GM18867 (cell line): ENCODE results near the gene IFITM10.

Experiments used
- ATAC-seq: cut with Tn5 transposase; IDR thresholded peaks from one replicate; pipeline ENCODE4 v1.9.1; 2021; ENCODE audit warnings: mild to moderate bottlenecking, moderate library complexity; ENCODE audit not compliant: unreplicated experiment

Gene IFITM10

DNA sequence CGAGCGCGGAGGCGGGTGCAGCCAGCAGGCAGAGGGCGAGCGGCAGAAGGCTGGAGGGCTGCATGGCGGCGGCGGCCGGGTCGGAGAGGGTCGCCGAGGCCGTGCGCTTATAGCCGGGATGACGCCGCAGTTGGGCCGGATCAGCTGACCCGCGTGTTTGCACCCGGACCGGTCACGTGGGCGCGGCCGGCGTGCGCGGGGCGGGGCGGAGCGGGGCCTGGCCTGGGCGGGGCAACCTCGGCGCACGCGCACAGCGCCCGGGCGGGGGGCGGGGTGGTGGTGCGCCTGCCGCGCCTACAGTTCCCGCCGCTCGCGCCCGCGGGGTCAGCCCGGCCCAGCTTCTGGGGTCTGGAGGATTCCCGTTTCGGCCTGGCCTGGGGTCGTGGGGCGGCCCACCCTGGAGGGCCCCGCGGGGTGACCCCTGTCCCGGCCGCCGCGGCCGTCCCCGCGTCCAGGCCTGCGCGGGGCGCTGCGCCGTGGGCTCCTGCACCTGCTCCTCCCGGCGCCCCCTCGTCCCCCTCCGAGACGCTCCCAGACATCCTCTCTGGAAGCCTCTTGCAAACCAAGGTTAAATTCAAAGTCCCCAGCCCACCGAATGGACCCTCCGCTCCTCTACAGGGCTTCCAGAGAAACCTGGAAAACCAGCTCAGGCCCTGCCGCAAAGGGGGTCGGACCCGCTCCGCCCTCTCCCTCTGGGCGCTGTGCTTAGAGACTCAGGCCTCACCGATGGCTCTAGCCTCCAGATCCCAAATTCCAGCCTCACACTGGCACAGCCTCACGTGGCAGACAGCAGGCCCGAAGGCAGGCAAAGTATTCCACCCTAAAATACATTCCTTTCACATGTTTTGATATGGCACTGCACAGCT lies 13.6 kb upstream of the IFITM10 start, which contains the start of gene CTSD:
Gene CTSD, minus strand, starts transcription at position 132 of the 866 bp plus-strand sequence. Its CDS starts 68 bp downstream, at position 64.
- ATAC-seq = peak; percentile 72

DNA sequence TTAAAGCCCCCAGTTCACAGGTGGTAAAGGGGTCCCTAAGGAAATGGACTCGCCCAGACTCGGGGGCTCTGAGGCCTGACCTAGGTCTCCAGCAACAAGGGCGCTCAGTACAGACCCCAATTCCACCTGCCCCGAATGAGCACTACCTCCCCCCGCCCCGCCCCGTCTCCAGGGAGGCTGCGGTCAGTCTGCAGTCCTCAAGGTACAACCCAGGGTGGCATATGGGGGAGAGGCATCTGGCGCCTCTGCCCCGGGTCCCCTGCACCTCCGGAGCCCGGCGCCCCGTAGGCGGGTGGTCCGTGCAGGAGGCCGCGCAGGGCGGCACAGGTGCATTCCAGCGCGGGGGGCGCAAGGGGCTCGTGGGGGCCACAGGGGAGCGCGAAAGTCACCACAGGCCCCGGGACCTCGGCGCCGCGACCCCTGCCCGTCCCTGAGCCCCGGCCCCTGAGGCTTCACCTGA lies 13.0 kb upstream of the IFITM10 start:
- ATAC-seq = peak; percentile 27

DNA sequence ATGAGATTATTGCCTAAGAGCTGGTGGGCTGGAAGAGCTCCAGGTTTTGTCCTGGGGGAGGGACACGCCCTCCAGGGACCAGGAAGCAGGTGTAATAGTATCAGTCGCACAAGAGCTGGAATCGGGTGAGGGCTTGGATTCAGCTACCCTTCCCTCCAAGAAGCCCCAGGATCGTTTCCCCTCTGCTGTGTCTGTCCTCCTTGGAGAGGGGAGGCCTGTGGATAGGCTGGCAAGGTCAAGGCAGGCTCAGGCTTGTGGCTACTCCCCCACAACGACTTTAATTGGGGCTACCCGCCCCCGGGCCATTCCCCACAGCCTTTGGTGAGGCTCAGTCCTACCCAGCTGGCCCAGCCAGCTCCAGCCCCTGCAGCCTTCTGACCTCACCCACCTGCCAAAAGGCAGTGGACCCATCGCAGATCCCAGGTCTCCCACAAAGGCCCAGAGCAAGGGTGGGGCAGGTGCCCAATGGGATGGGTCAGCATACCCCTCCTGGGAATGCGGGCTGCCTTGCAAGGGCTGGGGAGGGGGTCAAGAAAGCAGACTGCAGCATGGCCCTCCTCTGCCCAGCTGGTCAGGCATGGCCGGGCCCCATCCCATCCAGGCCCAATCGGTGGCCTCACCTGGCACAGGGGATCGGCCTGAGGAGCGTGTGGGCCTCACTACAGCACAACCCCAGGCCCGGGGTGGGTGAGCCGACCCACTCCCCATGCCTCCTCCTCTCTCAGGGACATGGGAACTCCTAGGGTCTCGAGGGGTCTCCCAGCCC lies 12.3 kb upstream of the IFITM10 start:
- ATAC-seq = no peak

DNA sequence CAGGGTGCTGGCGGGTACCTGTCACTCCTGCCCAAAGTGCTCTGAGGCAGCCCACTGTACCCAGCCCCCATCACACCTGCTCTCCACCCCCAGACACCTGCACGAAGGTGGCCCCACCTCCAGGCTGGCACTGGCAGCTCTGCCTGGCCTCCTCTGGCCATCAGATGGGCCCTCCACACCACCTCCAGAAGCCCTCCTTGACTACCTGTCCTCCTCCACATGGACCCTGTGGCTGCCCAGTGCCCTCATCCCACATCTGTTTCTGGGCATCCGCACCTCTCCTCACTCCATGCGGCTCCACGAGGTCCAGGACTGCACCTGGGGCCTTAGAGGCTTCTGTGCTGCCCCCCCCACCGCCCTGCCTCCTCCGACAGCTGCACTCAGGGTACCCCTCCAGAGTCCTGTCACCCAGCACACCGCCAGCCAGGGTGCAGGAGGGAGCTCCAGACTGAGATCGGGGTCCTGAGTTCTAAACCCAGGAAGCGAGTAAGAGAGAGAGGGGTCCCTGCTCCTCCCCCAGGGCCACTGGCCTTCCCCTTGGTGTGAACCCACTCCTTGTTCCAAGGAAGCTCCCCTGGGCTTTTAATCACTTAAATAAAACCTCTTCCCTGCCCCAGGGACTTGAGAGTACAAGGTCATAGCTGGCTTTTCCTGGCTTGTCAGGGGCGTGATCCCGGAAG lies 11.6 kb upstream of the IFITM10 start:
- no peak for ATAC-seq

DNA sequence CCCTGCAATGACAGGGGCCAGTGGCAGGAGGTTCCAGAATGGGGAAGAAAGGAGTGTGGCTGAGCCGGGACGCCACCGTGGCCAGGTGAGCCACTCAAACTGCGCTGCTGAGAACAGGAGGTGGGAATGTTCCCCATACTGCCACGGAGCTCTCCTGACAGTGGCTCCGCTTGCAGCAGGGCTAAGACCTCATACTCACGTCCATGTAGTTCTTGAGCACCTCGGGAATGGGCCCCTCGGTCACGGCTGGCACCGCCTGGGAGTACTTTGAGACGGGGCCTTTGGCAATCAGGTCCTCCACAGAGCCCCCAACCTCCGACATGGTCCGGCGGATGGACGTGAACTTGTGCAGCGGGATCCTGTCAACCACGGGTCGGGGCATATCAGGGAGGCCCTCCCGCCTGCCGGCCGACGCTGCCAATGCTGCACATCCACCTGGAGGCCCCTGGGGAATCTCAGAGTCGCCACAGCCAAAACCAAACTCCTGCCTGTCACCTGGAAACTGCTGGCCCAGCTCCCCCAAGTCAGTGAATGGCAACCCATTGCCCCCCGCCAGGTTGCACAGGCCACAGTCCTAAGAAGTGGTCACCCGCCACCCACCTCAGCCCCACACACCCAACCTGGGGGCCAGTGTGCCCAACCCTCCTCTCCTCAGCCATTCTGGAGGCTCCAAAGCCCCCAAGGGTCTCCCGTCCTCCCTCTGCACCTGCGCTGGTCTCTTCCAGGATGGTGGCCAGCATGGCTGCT lies 10.9 kb upstream of the IFITM10 start:
- ATAC-seq = no peak

DNA sequence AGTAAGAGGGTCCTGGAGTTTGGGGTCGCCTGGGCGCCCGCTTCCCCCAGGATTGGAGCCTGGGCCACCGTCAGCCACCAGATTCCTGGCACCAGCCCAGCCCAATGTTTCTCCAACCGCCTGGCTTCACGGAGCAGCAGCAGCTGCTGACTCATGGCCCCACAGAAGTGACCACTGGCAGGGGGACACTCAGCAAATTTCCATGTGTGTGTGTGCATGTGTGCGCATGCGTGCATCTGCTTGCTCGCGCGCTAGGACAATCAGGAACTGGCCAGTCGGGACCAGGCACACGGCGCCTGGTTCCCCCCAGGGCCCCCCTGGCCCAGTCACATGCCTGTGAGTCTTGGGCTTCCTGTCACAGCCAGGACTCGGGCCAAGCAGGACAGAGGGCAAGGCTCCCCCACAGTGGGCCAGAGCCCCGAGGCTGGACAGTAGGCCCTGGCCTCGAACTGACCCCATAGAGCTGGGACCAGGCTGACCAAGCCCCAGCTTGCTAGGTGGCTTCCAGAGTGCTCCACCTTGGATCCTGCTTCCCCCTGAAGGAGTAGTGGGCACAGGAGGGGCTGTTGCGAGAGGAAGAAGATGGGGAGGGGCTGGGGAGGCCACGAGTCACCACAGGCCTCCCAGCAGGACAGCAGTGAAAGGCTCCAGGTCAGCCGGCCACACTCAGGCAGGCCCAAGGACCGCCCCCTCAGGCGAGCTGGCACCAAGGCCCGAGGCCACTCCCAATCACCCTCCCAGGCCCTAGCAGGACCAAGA lies 10.1 kb upstream of the IFITM10 start:
- no peak for ATAC-seq

DNA sequence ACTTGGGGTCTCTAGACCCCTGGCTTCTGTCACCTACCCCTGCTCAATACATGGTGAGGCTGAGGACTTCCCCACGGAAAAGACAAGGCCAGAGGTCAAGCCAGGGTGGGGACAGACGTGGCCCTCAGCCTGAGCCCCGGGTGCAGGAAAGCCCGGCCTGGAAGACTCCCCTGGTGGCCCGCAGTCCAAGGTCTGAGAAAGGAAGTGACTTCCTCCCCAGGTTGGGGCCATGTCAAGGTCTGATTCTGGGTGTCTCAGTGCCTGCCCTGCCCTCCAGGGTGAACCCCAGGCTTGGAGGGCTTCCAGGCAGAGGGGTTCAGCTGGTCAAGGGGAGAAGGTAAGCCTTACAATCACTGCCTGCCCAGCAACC lies 9.4 kb upstream of the IFITM10 start:
- ATAC-seq = no peak

DNA sequence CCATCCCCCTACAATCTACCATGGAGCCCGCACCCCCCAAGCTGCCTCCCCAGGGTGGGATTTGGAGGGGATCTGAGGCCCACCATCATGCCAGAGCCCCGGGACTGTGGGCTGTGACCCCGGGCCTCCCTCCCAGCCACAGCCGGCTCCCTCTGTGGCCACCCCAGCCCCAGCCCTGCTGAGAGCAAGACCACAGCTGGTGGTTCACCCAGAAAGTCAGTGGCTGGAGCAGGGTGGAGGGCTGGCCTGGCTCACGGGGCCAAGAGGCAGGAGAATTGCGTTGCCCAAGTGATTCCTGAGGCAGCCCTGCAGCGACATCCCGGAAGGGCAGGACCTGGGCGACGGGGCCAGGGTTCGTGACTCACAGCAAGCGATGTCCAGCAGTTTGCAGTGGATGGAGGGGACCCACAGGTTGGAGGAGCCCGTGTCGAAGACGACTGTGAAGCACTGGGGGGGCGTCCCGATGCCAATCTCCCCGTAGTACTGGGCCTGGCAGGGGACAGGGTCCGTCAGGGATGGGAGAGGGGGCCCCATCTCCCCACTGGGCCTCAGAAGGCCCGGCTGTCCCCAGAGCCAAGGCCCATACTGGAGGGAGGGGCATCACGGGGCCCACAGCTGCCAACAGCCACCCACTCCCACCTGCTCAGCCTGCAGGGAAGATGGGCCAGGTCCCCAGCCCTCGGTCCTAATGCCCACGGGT lies 8.9 kb upstream of the IFITM10 start:
- no peak for ATAC-seq

DNA sequence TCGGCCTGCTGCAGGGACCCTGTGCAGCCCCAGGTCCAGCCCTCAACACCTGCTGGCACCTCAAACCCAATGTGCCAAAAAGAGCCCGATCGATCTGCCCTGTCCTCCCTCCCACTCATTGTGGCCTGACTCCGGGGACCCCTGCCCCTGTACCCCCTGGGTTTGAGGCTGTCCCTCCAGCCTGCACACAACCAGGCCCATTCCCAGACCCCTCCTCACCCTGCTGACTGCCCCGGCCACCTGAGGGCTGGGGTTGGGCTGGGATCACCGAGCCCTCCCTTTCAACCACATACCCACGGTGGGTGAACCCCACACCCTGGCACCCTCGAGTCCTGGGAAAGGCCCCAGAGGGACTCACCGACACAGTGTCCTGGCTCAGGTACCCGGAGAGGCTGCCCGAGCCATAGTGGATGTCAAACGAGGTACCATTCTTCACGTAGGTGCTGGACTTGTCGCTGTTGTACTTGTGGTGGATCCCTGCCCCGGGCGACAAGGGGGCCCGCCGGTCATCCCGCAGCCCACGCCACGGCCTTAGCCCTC lies 8.3 kb upstream of the IFITM10 start:
- no peak for ATAC-seq

DNA sequence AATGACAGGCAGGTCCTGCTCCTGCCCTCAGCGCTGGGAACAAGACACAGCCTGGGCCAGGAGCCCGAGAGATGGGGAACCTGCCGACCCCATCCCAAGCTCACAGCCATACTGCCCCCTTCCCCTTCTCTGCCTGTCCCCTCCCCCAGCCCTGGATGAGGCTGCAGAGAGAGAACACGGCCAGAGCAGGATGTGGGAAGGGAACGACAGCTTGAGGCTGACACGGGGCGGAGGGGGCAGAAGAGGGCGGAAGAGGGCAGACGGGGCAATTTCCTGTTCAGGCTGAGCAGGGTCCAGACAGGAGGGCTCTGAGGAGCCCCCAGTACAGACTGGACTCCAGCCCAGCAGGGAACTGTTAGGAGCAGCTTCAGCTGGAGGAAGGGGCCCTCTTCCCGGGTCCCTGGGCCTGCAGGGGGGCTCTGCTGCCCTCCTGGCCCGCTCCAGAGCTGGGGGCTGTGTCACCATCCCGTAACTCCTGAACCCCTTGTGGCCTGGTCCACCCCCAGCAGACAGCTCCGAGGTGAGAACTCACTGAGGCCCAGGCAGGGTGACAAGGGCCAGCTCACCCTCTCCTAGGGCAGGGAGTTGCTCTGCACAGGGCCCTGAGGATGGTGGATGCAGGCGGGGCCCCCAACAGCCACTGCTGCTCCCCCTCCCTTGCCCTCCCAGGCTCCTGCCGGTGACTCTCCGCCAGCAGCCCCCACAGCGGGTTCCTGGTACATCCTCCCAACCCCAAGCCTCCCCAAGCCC lies 7.6 kb upstream of the IFITM10 start:
- ATAC-seq = no peak

DNA sequence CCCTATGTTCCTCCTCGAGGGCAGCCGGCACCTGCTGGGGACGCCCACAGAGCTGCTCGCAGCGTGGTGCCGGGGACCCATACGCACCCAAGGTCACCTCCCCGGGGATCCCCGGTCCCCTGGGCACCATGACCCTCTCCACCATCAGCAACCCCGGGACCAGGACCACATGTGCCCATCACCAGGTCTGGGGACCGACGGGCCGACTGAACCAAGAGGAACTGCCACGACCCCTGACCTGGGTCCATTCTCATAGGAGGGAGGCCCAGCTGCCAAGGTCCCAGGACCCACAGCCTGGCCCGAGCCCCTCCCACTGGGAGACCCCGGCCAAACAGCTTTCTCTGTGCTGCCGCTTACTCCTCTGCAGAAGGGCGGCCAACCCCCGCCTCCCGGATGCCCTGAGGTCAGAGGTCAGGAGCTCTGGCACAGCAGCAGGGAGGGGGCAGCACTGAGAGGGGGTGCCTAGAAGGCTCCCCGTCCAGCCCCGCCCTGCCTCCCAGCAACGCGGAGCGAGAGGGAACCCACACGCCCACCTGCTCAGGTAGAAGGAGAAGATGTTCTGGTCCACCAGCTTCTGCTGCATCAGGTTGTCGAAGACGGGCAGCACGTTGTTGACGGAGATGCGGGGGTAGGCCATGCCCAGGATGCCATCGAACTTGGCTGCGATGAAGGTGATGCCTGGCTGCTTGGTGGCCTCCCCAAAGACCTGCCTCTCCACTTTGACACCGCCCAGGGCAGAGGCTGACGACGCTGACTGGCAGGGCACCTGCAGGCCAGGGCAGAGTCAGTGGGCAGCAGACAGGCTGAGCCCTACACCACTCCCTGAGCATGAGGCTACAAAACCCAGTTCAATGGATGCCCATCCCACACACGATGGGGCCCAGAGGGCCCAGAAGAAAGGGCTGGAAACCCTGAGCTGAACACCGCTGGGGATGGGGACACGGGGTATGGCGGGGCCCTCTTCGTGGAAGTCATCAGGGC lies 6.7 kb upstream of the IFITM10 start:
- ATAC-seq = no peak

DNA sequence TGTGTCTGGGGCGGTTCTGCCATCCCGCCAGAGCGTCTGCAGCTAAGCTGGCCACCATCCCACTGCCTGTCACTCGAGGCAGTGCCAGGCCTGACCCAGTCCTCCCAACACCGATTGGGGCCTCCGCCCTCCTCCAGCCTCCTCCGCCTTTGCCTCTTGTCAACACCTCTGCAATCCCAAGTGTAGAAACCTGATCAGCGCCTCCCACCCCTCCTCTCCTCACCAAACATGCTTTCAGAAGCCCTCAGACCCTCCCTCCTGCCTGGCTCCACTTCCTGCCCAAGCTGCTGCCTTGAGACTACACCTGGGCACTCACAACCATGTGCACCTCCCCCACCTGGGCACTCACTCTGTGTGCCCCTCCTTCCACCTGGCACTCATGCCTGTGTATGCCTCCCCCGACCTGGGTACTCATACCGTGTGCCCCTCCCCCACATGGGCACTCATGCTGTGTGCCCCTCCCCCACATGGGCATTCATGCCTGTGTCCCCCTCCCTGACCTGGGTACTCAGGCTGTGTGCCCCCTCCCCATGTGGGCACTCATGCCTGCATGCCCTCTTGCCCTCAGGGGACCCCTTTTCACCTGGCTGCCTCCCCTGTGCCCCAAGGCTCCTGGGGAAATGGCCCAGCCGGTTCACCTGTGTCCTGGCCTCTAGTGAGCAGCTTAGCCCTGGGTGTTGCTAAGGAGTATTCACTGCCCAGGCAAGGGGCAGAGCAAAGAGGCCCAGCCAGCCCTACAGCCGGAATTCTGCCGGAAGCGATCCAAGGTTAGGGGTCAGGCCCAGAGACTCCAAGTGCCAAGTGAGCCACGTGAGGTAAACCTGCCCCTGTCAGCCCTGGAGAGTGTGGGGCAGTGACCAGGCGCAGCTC lies 5.5 kb upstream of the IFITM10 start:
- no peak for ATAC-seq

DNA sequence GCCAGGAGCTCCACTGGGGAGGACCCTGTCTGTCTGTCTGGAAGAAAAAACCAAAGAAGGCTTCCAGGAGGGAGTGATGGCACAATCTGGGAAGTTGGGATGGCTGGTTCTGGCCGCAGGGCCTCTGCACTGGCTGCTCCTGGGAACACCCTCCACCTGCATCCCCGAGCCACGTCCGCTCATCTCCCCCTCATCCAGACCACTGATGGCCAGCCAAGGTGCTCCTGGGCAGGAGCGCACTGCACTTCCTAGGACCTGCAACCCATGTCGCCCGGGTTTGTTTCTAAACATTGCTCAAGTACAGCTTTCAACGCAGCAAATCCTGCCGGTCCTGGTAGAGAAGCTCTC lies 4.9 kb upstream of the IFITM10 start:
- no peak for ATAC-seq

DNA sequence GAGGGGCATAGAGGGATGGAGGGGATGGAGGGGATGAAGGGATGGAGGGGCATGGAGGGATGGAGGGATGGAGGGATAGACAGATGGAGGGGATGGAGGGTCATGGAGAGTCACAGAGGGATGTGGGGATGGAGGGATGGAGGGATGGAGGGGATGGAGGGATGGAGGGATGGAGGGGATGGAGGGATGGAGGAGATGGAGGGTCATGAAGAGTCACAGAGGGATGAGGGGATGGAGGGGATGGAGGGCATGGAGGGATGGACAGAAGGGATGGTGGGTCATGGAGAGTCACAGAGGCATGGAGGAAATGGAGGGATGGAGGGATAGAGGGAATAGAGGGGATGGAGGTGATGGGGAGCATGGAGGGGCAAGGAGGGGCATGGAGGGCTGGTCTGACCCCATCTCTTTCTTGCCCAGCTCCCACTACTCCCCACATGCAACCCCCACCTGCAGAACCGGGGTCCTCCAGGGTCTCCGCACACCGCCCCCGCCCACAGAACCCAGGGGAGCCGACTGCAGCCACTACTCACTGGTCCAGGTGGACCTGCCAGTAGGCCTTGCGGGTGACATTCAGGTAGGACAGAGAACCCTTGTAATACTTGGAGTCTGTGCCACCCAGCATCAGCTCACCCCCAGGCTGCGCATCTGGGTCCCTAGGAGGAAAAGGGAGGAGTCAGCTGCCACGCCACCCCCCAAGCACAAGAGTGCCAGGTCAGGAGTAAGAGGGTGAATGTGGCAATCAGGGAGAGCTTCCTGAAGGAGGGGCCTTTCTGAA lies 4.2 kb upstream of the IFITM10 start:
- ATAC-seq = no peak

DNA sequence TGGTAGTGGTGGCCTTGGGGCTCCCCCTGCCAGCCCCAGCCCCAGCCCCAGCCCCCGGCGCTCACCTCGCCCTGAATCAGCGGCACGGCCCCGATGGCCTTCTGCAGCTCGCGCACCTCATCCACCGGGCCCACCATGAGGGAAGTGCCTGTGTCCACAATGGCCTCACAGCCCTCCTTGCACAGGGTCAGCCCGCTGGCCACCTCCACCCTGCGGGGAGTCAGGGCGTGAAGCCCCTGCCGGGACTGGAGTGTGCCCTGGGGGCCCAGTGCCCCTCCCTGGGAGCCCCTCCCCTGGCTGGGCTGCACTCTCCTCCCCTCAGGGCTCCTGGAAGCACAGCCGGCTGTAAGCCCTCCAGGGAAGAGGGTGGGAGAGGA lies 3.5 kb upstream of the IFITM10 start:
- no peak for ATAC-seq
